Memory B cell (primary cell): ENCODE measurements around the gene ZDHHC21.

Experiments used
- ATAC-seq: fragments of 150-1000 bp; cut with Tn5 transposase; 2 replicates; pipeline ENCODE4 v1.10.0; 2021; ENCODE audit warnings: low read depth, mild to moderate bottlenecking, moderate library complexity
- DNase-seq, 2 donors: peaks; one replicate each; pipeline ENCODE4 v3.0.0; 2022; ENCODE audit warnings: low spot score in 2 of 2
- H3K27ac Mint-ChIP-seq: one replicate; pipeline ENCODE4 v1.8.0; 2022; ENCODE audit warnings: mild to moderate bottlenecking, moderate library complexity, mixed read lengths
- H3K27me3 Mint-ChIP-seq: one replicate; pipeline ENCODE4 v1.8.0; 2022; ENCODE audit warnings: mixed read lengths
- H3K36me3 Mint-ChIP-seq: one replicate; pipeline ENCODE4 v1.8.0; 2022; ENCODE audit warnings: mild to moderate bottlenecking, mixed read lengths
- H3K4me1 Mint-ChIP-seq: one replicate; pipeline ENCODE4 v1.8.0; 2022; ENCODE audit warnings: mixed read lengths
- H3K4me3 Mint-ChIP-seq: one replicate; pipeline ENCODE4 v1.8.0; 2022; ENCODE audit warnings: mild to moderate bottlenecking, moderate library complexity, mixed read lengths
- H3K9me3 Mint-ChIP-seq: one replicate; pipeline ENCODE4 v1.8.0; 2022; ENCODE audit warnings: mixed read lengths

The ZDHHC21 gene

DNA sequence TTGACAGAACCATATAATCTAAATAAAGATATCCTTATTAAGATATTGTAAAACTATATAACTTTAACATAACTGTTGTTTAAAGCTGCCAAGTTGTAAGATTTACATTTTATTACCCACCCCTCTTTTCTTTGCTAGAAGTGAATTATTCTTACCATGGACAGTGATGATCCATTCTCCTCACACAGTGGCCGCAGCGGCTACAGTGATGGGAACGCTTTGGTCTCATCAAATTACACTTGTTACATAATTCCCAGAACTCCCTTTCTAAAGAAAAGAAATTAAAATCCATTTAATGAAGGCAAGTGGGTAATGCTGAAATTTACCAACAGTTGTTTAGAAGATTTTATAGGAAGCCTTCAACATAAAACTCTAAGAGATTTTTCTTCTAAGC, 31.2 kb downstream of the ZDHHC21 start:
- no peak overlapping the region for H3K4me3 Mint-ChIP-seq

DNA sequence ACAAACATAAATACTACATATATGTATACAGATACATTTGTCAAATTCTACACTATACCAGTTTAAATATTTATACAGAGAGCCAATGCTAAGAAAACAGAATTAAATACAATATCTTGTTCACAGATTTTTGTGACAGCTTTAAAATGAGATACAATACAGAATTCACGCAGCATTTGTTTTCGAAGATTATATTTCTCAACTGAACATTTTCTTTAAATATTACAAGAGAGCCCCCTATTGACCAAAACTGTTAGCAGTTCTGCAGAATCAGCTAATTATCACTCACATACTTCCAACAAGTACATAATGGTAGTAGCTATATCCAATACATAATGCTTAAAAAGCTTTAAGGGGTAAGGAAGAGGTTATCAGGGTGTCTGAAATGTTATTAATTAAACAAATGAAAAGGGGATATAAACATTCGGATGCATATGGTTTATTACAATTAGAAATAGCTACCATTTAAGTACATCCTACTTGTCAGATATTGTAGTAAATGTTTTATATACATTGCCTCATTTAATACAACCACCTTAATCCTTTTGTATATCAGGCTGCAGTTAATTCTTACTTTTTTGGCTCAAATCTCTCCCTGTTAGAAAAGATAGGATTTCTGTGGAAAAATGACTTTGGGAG, 31.7 kb downstream of the ZDHHC21 start:
- Mint-ChIP-seq H3K4me1 (no peaks in the 10 kb centered on the region), H3K27ac (no peak overlapping the region), H3K36me3 (peaks cover 26% of the 10 kb centered on the region), H3K4me3 (no peak overlapping the region), H3K27me3 (no peaks in the 10 kb centered on the region), H3K9me3 (peaks cover 3% of the 10 kb centered on the region)
- DNase-seq = no peak
- ATAC-seq = no peak

More for the DNA sequence above, 31.2 kb downstream of the ZDHHC21 start:
- Mint-ChIP-seq H3K4me1 (no peaks in the 10 kb centered on the region), H3K9me3 (no peaks in the 10 kb centered on the region), H3K36me3 (peaks cover 22% of the 10 kb centered on the region), H3K27me3 (no peaks in the 10 kb centered on the region), H3K27ac (no peak overlapping the region)
- no peak for DNase-seq
- no peak for ATAC-seq

DNA sequence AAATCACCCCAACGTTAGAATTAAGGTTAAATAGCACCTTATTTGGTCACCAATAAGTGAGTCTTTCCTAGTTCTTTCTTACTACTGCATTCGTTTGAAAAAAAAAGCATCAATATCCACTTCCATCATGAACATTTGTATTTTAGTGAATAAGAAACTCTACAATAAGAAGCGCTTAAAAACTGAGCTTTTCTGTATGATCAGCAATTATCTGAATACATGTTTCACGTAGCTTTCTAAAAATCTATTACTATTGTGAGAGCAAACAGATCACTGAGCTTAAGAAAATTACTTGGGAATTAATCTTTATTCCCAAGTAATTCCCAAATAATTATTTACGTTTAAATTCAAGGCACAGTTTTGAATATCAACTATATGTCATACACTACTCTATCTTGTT, 32.5 kb downstream of the ZDHHC21 start:
- Mint-ChIP-seq H3K4me3 (no peak overlapping the region), H3K4me1 (no peaks in the 10 kb centered on the region), H3K36me3 (peaks cover 31% of the 10 kb centered on the region), H3K9me3 (peaks cover 3% of the 10 kb centered on the region), H3K27ac (peak overlapping the region; percentile 11), H3K27me3 (no peaks in the 10 kb centered on the region)
- ATAC-seq = no peak
- no peak for DNase-seq

DNA sequence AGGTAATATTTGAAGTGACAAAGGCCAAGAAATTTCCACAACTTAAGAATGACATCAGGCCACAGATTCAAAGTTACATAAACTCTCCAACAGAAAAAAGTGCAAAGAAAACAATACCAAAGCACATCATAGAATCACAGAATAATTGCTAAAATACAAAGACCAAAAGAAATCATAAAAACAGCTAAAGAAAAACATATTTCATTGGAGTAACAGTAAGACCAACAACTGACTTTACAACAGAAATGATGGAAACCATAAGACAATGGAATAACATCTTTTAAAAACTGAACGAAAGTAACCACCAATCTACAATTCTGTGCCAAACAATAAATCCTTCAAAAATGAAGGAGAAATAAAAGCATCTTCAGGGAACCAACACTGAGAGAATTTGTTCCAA, 38.3 kb downstream of the ZDHHC21 start:
- H3K27ac Mint-ChIP-seq = no peak overlapping the region
- DNase-seq (no peak), ATAC-seq (no peak)
- no peaks in the 10 kb centered on the region for H3K27me3 Mint-ChIP-seq
- H3K36me3 Mint-ChIP-seq = peaks cover 39% of the 10 kb centered on the region
- no peaks in the 10 kb centered on the region for H3K4me1 Mint-ChIP-seq
- H3K4me3 Mint-ChIP-seq = no peak overlapping the region
- H3K9me3 Mint-ChIP-seq = peaks cover 13% of the 10 kb centered on the region

DNA sequence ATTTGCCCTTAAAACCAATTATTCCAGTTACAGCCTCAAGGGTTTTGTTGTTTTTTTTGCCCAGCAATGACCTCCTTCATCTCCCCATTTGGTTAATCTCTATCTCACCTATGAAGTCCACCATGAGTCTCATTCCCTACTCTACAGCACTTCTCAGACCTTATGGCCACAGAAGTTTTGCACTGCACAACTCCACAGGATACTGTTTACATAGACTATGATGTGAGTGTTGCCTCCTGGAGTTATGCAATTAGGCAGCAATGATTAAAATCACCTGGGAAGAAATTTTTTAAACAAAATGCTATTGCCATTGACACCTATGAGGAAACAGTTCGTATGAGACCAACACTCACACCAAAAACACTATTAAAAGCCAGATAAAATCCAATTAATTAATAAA, 39.7 kb downstream of the ZDHHC21 start:
- H3K9me3 Mint-ChIP-seq = peaks cover 13% of the 10 kb centered on the region
- no peaks in the 10 kb centered on the region for H3K4me1 Mint-ChIP-seq
- no peaks in the 10 kb centered on the region for H3K27me3 Mint-ChIP-seq
- peaks cover 34% of the 10 kb centered on the region for H3K36me3 Mint-ChIP-seq
- DNase-seq = no peak
- H3K27ac Mint-ChIP-seq = no peak overlapping the region
- H3K4me3 Mint-ChIP-seq = no peak overlapping the region
- no peak for ATAC-seq

DNA sequence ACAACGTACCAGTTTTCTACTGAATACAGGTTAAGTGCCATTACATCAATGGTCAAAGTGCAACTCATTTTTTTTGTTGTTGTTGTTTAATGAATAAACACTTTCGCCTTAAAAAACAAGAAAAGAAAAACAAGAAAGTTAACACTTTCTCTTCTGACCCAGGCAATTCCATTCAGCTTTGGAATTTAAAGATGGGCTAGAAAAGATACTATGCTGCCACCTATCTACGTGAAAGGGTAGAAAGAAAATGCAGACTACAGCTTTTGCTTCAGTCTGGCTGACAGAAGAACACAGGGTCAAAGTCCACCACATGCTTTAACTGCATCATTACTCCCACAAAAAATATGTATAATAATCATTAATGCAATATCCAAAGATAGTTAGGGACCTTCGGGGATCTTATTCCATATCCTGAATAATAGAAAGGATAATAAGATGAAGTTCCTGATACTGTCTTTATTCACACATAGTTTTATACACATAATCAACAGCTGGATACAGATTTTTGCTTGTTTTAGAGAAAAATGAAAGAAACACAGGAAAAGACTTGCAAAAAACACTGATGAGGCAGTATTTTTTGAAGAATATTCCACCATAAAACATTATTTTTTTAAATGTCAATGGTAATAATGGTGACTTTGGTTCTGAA, 40.4 kb downstream of the ZDHHC21 start:
- no peak for DNase-seq
- Mint-ChIP-seq H3K27ac (no peak overlapping the region), H3K9me3 (peaks cover 13% of the 10 kb centered on the region), H3K36me3 (peaks cover 32% of the 10 kb centered on the region), H3K27me3 (no peaks in the 10 kb centered on the region), H3K4me1 (peaks cover 3% of the 10 kb centered on the region), H3K4me3 (no peak overlapping the region)
- ATAC-seq = no peak

DNA sequence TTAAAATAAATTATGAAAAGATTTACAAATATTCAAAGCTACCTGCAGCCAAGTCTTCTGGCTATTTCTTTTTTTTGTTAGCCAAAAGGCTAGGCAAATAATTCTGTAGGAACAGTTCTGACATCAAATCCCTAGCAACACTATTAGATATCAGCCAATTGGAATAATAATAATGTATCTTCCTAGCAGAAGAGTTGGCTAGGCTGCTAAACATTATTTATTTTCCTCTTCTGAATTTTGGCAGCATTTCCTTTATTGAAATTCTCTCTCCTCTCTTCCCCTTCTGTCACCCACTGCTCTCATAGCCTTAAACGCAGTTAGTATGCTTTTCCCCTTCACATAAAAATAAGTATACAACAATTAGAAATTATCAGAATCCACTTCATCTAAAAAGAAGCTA, 42.6 kb downstream of the ZDHHC21 start:
- H3K4me3 Mint-ChIP-seq = no peak overlapping the region
- ATAC-seq = no peak
- H3K36me3 Mint-ChIP-seq = peaks cover 28% of the 10 kb centered on the region
- no peak for DNase-seq
- H3K27me3 Mint-ChIP-seq = no peaks in the 10 kb centered on the region
- H3K27ac Mint-ChIP-seq = no peak overlapping the region
- peaks cover 8% of the 10 kb centered on the region for H3K4me1 Mint-ChIP-seq
- H3K9me3 Mint-ChIP-seq = peaks cover 10% of the 10 kb centered on the region

DNA sequence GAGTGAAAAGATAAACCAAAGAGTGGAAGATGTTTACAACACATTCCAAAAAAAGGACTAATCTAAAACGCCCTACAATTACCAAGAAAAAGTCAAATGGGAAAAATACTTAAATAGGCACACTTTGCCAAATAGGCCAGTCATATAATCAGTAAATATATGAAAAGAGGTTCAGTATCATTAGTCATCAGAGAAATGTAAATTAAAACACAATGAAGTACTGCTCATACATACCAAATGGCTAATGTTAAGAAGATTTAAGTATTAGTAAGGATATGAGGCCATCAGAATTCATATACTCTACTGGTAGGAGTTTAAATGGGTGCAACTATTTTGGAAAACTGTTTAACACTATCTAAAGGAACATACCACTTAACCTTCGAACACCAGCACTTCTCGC, 47.6 kb downstream of the ZDHHC21 start:
- no peak for DNase-seq
- no peaks in the 10 kb centered on the region for H3K9me3 Mint-ChIP-seq
- peaks cover 12% of the 10 kb centered on the region for H3K4me1 Mint-ChIP-seq

DNA sequence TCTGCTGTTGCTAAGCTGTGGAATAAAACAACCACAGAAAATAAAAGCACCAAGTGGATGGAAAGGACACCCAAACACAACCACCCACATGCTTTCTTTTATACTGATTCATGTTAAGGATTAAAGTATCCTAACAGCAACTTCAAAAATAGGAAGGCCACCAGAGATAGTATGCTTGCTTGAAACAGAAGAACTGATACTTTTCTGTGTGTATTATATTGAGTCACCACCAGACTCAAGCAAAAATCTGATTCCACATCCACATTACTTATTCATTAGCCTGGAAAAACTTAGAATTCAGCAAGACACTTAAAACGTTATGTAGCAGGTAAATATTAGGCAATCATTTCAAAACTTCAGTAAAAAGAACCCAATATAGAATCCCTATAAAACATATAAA, 52.3 kb downstream of the ZDHHC21 start:
- no peak overlapping the region for H3K4me3 Mint-ChIP-seq
- no peaks in the 10 kb centered on the region for H3K27me3 Mint-ChIP-seq
- peak overlapping the region; percentile 51 for H3K27ac Mint-ChIP-seq
- no peaks in the 10 kb centered on the region for H3K9me3 Mint-ChIP-seq
- H3K4me1 Mint-ChIP-seq = peaks cover 14% of the 10 kb centered on the region
- no peak for DNase-seq
- no peak for ATAC-seq
- H3K36me3 Mint-ChIP-seq = peaks cover 17% of the 10 kb centered on the region

More for the DNA sequence above, 47.6 kb downstream of the ZDHHC21 start:
- Mint-ChIP-seq H3K4me3 (no peak overlapping the region), H3K27ac (no peak overlapping the region), H3K27me3 (no peaks in the 10 kb centered on the region), H3K36me3 (peaks cover 13% of the 10 kb centered on the region)
- ATAC-seq = no peak

DNA sequence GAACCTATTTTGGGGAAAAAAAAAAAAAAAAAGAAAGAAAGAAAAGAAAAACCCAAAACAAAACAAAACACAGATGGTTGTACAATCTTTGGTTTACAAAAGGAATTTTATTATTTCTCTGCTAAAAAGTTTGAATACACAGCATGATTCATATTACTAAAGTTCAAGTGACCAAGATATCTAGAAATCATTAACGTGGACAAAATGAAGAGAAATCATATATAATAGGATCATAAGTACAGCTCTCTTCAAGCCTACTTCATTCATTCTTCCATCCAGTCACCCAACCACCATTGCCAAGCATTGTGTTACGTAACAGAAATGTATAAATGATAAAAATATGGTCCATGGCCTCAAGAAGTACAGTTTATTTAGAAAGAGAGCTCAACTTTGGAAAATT, 52.9 kb downstream of the ZDHHC21 start:
- ATAC-seq = no peak
- peaks cover 14% of the 10 kb centered on the region for H3K4me1 Mint-ChIP-seq
- no peak for DNase-seq
- peaks cover 17% of the 10 kb centered on the region for H3K36me3 Mint-ChIP-seq
- peak overlapping the region; percentile 51 for H3K27ac Mint-ChIP-seq
- H3K4me3 Mint-ChIP-seq = no peak overlapping the region
- H3K27me3 Mint-ChIP-seq = no peaks in the 10 kb centered on the region
- H3K9me3 Mint-ChIP-seq = no peaks in the 10 kb centered on the region

DNA sequence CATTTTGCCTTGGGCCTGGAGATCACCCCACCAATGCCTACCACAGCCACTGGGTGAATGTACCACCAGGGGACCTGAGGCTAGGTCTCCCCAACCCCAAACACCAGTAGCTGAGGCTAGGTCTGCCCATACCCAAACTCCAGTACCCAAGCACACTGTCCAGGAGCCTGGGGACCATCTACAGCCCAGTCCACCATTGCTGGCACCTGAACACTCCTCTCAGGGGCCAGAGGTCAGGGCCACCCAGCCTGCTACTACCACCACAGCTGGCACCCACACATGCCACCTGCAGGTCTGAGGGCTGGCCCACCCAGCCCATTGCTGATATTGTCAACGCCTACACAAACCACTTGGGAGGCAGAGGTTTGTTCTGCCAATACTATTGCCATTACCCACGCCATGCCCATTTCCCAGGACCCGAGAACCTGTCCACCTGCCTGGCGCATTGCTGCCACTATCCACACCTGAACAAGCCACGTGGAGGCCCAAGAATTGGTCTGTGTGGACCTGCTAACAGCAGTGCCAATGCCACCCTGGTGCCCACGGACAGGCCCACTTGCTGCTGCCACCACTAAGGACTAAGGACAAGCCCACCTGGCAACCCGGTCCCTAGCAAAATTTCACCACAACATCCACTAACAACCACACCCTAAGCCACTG, 59.2 kb downstream of the ZDHHC21 start:
- Mint-ChIP-seq H3K27me3 (no peaks in the 10 kb centered on the region), H3K4me3 (no peak overlapping the region), H3K27ac (peak overlapping the region; percentile 11), H3K4me1 (peaks cover 12% of the 10 kb centered on the region), H3K9me3 (no peaks in the 10 kb centered on the region), H3K36me3 (peaks cover 36% of the 10 kb centered on the region)
- DNase-seq (no peak), ATAC-seq (no peak)

DNA sequence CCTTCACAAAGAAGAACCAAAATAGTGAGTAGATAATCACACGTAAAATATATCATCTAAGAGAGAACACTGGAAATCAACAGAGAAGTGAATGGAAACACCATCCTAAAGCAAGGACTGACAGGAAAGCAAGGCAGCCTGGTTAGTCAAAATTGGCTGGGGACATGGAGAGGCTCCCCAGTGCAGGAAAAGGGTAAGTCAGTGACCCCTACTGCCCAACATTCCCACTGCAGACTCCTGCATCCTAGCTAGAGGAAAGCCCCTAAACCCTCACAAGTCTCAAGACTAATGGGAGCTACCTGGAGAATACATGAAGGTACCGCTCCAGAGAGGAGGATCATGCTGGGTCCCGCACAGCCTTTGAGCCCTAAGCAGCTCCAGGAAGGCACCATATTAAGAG, 60.1 kb downstream of the ZDHHC21 start:
- Mint-ChIP-seq H3K27me3 (no peaks in the 10 kb centered on the region), H3K4me3 (no peak overlapping the region), H3K27ac (no peak overlapping the region), H3K4me1 (peaks cover 8% of the 10 kb centered on the region), H3K9me3 (no peaks in the 10 kb centered on the region), H3K36me3 (peaks cover 32% of the 10 kb centered on the region)
- no peak for DNase-seq
- ATAC-seq = no peak

DNA sequence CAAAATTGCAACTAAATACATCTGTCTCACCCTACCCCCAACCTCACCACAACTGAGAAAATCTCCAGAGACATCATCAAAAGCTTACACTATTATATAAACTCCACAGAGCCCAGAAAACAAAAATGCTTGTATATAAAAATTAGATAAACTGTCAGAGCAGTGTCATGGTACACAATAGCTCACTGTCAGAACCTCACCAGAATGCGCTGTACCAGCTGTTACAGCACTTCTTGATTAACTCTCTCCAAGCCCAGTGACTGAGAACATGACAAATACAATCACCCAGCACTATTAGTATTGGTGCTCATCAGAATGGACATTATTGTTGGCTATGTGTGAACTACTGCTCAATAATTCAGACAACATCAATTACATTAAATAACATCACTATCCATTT, 65.7 kb downstream of the ZDHHC21 start:
- H3K27ac Mint-ChIP-seq = no peak overlapping the region
- no peak overlapping the region for H3K4me3 Mint-ChIP-seq
- no peak for DNase-seq
- H3K4me1 Mint-ChIP-seq = peaks cover 2% of the 10 kb centered on the region
- no peaks in the 10 kb centered on the region for H3K27me3 Mint-ChIP-seq
- H3K36me3 Mint-ChIP-seq = peaks cover 24% of the 10 kb centered on the region
- no peaks in the 10 kb centered on the region for H3K9me3 Mint-ChIP-seq
- no peak for ATAC-seq

DNA sequence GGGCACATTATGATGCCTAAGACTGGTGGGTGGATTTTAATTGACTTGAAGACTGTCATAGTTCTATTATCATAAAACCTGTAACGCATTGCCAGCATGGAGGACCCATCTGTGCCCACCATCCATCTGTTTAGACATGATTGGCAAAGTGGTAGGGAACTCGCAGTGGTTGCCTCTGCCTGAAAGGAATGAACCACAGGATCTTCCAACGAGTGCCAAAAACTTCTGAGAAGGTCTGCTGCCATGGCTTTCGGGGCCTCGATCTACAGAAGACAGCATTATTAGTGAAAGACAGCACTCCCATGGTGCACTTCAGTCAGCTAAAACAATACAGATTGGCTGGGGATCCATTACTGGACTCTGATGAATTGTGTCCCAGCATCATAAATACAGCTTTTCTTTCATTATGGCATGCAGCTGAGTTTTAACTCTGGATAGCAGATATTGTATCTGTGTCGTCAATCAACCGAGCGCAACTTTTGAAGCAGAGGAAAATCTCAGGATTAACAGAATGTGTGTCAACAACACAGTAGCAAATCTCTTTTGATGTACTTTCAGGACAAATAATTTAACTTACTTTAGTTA, 74.3 kb downstream of the ZDHHC21 start:
- no peaks in the 10 kb centered on the region for H3K9me3 Mint-ChIP-seq
- no peaks in the 10 kb centered on the region for H3K4me1 Mint-ChIP-seq
- H3K36me3 Mint-ChIP-seq = peaks cover 3% of the 10 kb centered on the region
- no peak for ATAC-seq
- H3K27ac Mint-ChIP-seq = no peak overlapping the region
- no peaks in the 10 kb centered on the region for H3K27me3 Mint-ChIP-seq
- H3K4me3 Mint-ChIP-seq = no peak overlapping the region
- DNase-seq = no peak
